Measurements from ENCODE around the gene RNF144A. TPM values are rescaled to one million over a fixed set of nuclear protein-coding genes. Genes with fewer than 3 reads are reported as not detected.

The RNF144A gene
- polyA plus RNA-seq, 1 donor from 2014 or later: 0.83 TPM

GRCh38 chr2:7026742-7027141 lies 109.5 kb downstream of the RNF144A start:
- Mint-ChIP-seq H3K36me3 (peaks cover 3% of the 10 kb centered on the region), H3K4me3 (no peak overlapping the region), H3K4me1 (no peaks in the 10 kb centered on the region), H3K27ac (no peak overlapping the region), H3K9me3 (no peaks in the 10 kb centered on the region), H3K27me3 (no peaks in the 10 kb centered on the region)

- Mint-ChIP-seq H3K36me3 (peaks cover 3% of the 10 kb centered on the region), H3K4me1 (peaks cover 0 to under 1% (median 0%) of the 10 kb centered on the region in 3 donors), H3K4me3 (no peak overlapping the region), H3K27ac (no peak overlapping the region), H3K9me3 (no peaks in the 10 kb centered on the region), H3K27me3 (no peaks in the 10 kb centered on the region)
These were observed 110.2 kb downstream of the RNF144A start for GRCh38 chr2:7027411-7027810.

GRCh38 chr2:7027956-7028655 lies 110.9 kb downstream of the RNF144A start:
- peaks cover 3% of the 10 kb centered on the region for H3K36me3 Mint-ChIP-seq
- no peak overlapping the region for H3K27ac Mint-ChIP-seq
- H3K4me1 Mint-ChIP-seq: peaks cover 0 to 2% (median 0%) of the 10 kb centered on the region in 3 donors
- no peaks in the 10 kb centered on the region for H3K27me3 Mint-ChIP-seq
- no peak overlapping the region for H3K4me3 Mint-ChIP-seq
- H3K9me3 Mint-ChIP-seq: no peaks in the 10 kb centered on the region

GRCh38 chr2:7028846-7029245 lies 111.6 kb downstream of the RNF144A start:
- Mint-ChIP-seq H3K36me3 (peaks cover 3% of the 10 kb centered on the region), H3K4me1 (peaks cover 0 to 2% (median 0%) of the 10 kb centered on the region in 3 donors), H3K4me3 (no peak overlapping the region), H3K27me3 (no peaks in the 10 kb centered on the region), H3K9me3 (no peaks in the 10 kb centered on the region), H3K27ac (peak overlapping the region in 1 of 3 donors; percentile 53)

GRCh38 chr2:7029291-7030059 lies 112.3 kb downstream of the RNF144A start:
- no peaks in the 10 kb centered on the region for H3K27me3 Mint-ChIP-seq
- H3K9me3 Mint-ChIP-seq: no peaks in the 10 kb centered on the region
- peaks cover 3% of the 10 kb centered on the region for H3K36me3 Mint-ChIP-seq
- no peak overlapping the region for H3K4me3 Mint-ChIP-seq
- H3K4me1 Mint-ChIP-seq: peaks cover 0 to 2% (median 0%) of the 10 kb centered on the region in 3 donors
- peak overlapping the region in 1 of 3 donors; percentile 53 for H3K27ac Mint-ChIP-seq

GRCh38 chr2:7030810-7031209 lies 113.6 kb downstream of the RNF144A start:
- no peak overlapping the region for H3K4me3 Mint-ChIP-seq
- H3K9me3 Mint-ChIP-seq: no peaks in the 10 kb centered on the region
- no peak overlapping the region for H3K27ac Mint-ChIP-seq
- no peaks in the 10 kb centered on the region for H3K36me3 Mint-ChIP-seq
- peaks cover 0 to 2% (median 0%) of the 10 kb centered on the region in 3 donors for H3K4me1 Mint-ChIP-seq
- H3K27me3 Mint-ChIP-seq: no peaks in the 10 kb centered on the region

- Mint-ChIP-seq H3K27ac (no peak overlapping the region), H3K9me3 (no peaks in the 10 kb centered on the region), H3K4me1 (peaks cover 0 to 2% (median 0%) of the 10 kb centered on the region in 3 donors), H3K27me3 (no peaks in the 10 kb centered on the region), H3K36me3 (no peaks in the 10 kb centered on the region), H3K4me3 (no peak overlapping the region)
These were observed 114.5 kb downstream of the RNF144A start for GRCh38 chr2:7031547-7032245.

GRCh38 chr2:7032371-7032770 lies 115.2 kb downstream of the RNF144A start:
- Mint-ChIP-seq H3K4me3 (no peak overlapping the region), H3K36me3 (no peaks in the 10 kb centered on the region), H3K27ac (no peak overlapping the region)

GRCh38 chr2:7033136-7033960 lies 116.1 kb downstream of the RNF144A start:
- H3K9me3 Mint-ChIP-seq: no peaks in the 10 kb centered on the region
- peaks cover 1% of the 10 kb centered on the region for H3K27me3 Mint-ChIP-seq
- H3K36me3 Mint-ChIP-seq: no peaks in the 10 kb centered on the region
- H3K4me3 Mint-ChIP-seq: no peak overlapping the region
- no peak overlapping the region for H3K27ac Mint-ChIP-seq
- peaks cover 0 to 4% (median 0%) of the 10 kb centered on the region in 3 donors for H3K4me1 Mint-ChIP-seq

More at GRCh38 chr2:7032371-7032770, 115.2 kb downstream of the RNF144A start:
- Mint-ChIP-seq H3K27me3 (peaks cover 1% of the 10 kb centered on the region), H3K9me3 (no peaks in the 10 kb centered on the region), H3K4me1 (peaks cover 0 to 2% (median 0%) of the 10 kb centered on the region in 3 donors)

- H3K36me3 Mint-ChIP-seq: no peaks in the 10 kb centered on the region
- no peak overlapping the region for H3K27ac Mint-ChIP-seq
- H3K27me3 Mint-ChIP-seq: peaks cover 1% of the 10 kb centered on the region
- no peaks in the 10 kb centered on the region for H3K9me3 Mint-ChIP-seq
- peaks cover 0 to 4% (median 0%) of the 10 kb centered on the region in 3 donors for H3K4me1 Mint-ChIP-seq
- no peak overlapping the region for H3K4me3 Mint-ChIP-seq
These were observed 117.1 kb downstream of the RNF144A start for GRCh38 chr2:7034303-7034702.

- Mint-ChIP-seq H3K27ac (no peak overlapping the region), H3K4me3 (no peak overlapping the region), H3K4me1 (peaks cover 0 to 4% (median 0%) of the 10 kb centered on the region in 3 donors), H3K27me3 (peaks cover 1% of the 10 kb centered on the region), H3K36me3 (no peaks in the 10 kb centered on the region), H3K9me3 (no peaks in the 10 kb centered on the region)
These were observed 118.7 kb downstream of the RNF144A start for GRCh38 chr2:7035884-7036283.

- H3K4me1 Mint-ChIP-seq: peaks cover 0 to 2% (median 0%) of the 10 kb centered on the region in 3 donors
- H3K4me3 Mint-ChIP-seq: no peak overlapping the region
- H3K36me3 Mint-ChIP-seq: no peaks in the 10 kb centered on the region
- H3K27me3 Mint-ChIP-seq: peaks cover 1% of the 10 kb centered on the region
- H3K9me3 Mint-ChIP-seq: no peaks in the 10 kb centered on the region
- H3K27ac Mint-ChIP-seq: no peak overlapping the region
These were observed 120.4 kb downstream of the RNF144A start for GRCh38 chr2:7037340-7038333.

- Mint-ChIP-seq H3K27me3 (peaks cover 1% of the 10 kb centered on the region), H3K9me3 (no peaks in the 10 kb centered on the region), H3K4me1 (peaks cover 0 to 5% (median 0%) of the 10 kb centered on the region in 3 donors), H3K4me3 (no peak overlapping the region), H3K36me3 (no peaks in the 10 kb centered on the region), H3K27ac (no peak overlapping the region)
These were observed 123.3 kb downstream of the RNF144A start for GRCh38 chr2:7040547-7040946.

Data from IgD-negative memory B cell (primary cell).